Esophagus squamous epithelium (tissue), 5 donors: Measurements from ENCODE around the gene YLPM1. TPM values are rescaled to one million over a fixed set of nuclear protein-coding genes. Genes with fewer than 3 reads are reported as not detected.

Experiments used
- DNase-seq: peaks from one replicate; lab custom pipeline; 2025; lab: John Stamatoyannopoulos, UW
- H3K27ac ChIP-seq, 4 donors: fragments of 200-600 bp; sonication (generic); one replicate each; pipeline ENCODE4 v1.5.1; 2016 to 2019; ENCODE audit warnings: mild to moderate bottlenecking in 1 of 4
- H3K27me3 ChIP-seq, 4 donors: fragments of 200-600 bp; sonication (generic); 1 replicate in 3 of 4; 2 replicates in 1 of 4; pipeline versions ENCODE4 v1.5.1 to v1.6.0; 2017 to 2021; ENCODE audit warnings: antibody characterized with exemption in 1 of 4
- H3K36me3 ChIP-seq, 3 donors: fragments of 200-600 bp; sonication (generic); one replicate each; pipeline ENCODE4 v1.5.1; 2016 to 2019
- H3K4me1 ChIP-seq, 3 donors: fragments of 200-600 bp; sonication (generic); one replicate each; pipeline ENCODE4 v1.5.1; 2017 to 2019
- H3K4me3 ChIP-seq, 4 donors: fragments of 200-600 bp; sonication (generic); 1 replicate in 3 of 4; 2 replicates in 1 of 4; pipeline ENCODE4 v1.5.1; 2016 to 2019; ENCODE audit warnings: mild to moderate bottlenecking in 2 of 4, moderate library complexity in 1 of 4
- H3K9me3 ChIP-seq, 3 donors: fragments of 200-600 bp; sonication (generic); one replicate each; pipeline ENCODE4 v1.5.1; 2016 to 2019
- CTCF ChIP-seq, 6 experiments: fragments of 450-650 bp in 4 of 6; fragments of 200-600 bp in 2 of 6; sonication (generic) in 2 of 6; IDR thresholded peaks; one replicate each; pipeline ENCODE4 v1.5.1; 2016 to 2019; ENCODE audit warnings: antibody characterized with exemption in 6 of 6, mild to moderate bottlenecking in 4 of 6, moderate library complexity in 4 of 6
- POLR2A ChIP-seq, 4 donors: fragments of 450-650 bp; IDR thresholded peaks; one replicate each; pipeline ENCODE4 v1.6.1; 2017; ENCODE audit warnings: antibody characterized with exemption in 4 of 4, mild to moderate bottlenecking in 4 of 4, moderate library complexity in 3 of 4
- WGBS, 2 donors: methylation state at CpG; one replicate each; pipeline ENCODE4 v1.1.5; 2018; 5-methylcytosine and 5-hydroxymethylcytosine counted together
- intact Hi-C: fragments of 100-400 bp; cut with DNase I; formaldehyde crosslinking; loops from one replicate; pipeline ENCODE4 v1.15.0; 2022
- total RNA-seq, 4 donors: library from RNA; depleted of rRNA; stranded (reverse); fragments of >200 nt; gene quantifications; one replicate each; pipeline ENCODE4 v1.1.0, GENCODE V29; 2016
- donor health status: DM: yes; HTN: yes; CAD: no.

YLPM1 gene
- total RNA-seq, 4 donors from 2014 or later = 20.4 to 48.8 (median 28.2) TPM

GRCh38 chr14:74867673-74868072 is 104.6 kb downstream of the YLPM1 start:
- WGBS, 2 donors = 30 to 36% methylated on average over 4 to 5 of the region's 5 CpGs

GRCh38 chr14:74868739-74869138 is 105.6 kb downstream of the YLPM1 start:
- intact Hi-C loops = no loop called here
- no peaks in the 10 kb centered on the region for H3K9me3 ChIP-seq
- DNase-seq = no peak
- H3K27ac ChIP-seq = no peak overlapping the region
- no peaks in the 10 kb centered on the region for H3K4me1 ChIP-seq
- H3K4me3 ChIP-seq = no peak overlapping the region
- TF ChIP-seq POLR2A (IDR thresholded peaks at IDR 0.05) (no peak), CTCF (IDR thresholded peaks at IDR 0.05) (no peak)
- H3K36me3 ChIP-seq = no peaks in the 10 kb centered on the region
- H3K27me3 ChIP-seq = no peaks in the 10 kb centered on the region
- WGBS, 2 donors = 80 to 90% methylated on average over 3 to 8 of the region's 8 CpGs

More at GRCh38 chr14:74867673-74868072, 104.6 kb downstream of the YLPM1 start:
- TF ChIP-seq CTCF (IDR thresholded peaks at IDR 0.05) = no peak
- no peak for TF ChIP-seq POLR2A (IDR thresholded peaks at IDR 0.05)
- H3K4me3 ChIP-seq = no peak overlapping the region
- no peak for DNase-seq
- H3K27ac ChIP-seq = peak overlapping the region in 2 of 4 donors; percentile 5 to 15
- H3K4me1 ChIP-seq = no peaks in the 10 kb centered on the region
- no peaks in the 10 kb centered on the region for H3K9me3 ChIP-seq
- H3K27me3 ChIP-seq = no peaks in the 10 kb centered on the region
- intact Hi-C loops = no loop called here
- no peaks in the 10 kb centered on the region for H3K36me3 ChIP-seq

- TF ChIP-seq POLR2A (IDR thresholded peaks at IDR 0.05) (no peak), CTCF (IDR thresholded peaks at IDR 0.05) (no peak)
- H3K27ac ChIP-seq = no peak overlapping the region
- H3K9me3 ChIP-seq = no peaks in the 10 kb centered on the region
- DNase-seq = no peak
- H3K4me1 ChIP-seq = no peaks in the 10 kb centered on the region
- no peaks in the 10 kb centered on the region for H3K27me3 ChIP-seq
- intact Hi-C loops = no loop called here
- H3K36me3 ChIP-seq = no peaks in the 10 kb centered on the region
- H3K4me3 ChIP-seq = no peak overlapping the region
- WGBS, 2 donors = 87 to 89% methylated on average over 2 to 3 of the region's 4 CpGs
Measured at GRCh38 chr14:74871819-74872218, 108.7 kb downstream of the YLPM1 start.

- peaks cover 0 to 9% (median 3%) of the 10 kb centered on the region in 3 donors for H3K4me1 ChIP-seq
- no peaks in the 10 kb centered on the region for H3K9me3 ChIP-seq
- H3K27ac ChIP-seq = no peak overlapping the region
- H3K36me3 ChIP-seq = no peaks in the 10 kb centered on the region
- DNase-seq = no peak
- intact Hi-C loops = no loop called here
- 91 to 93% methylated on average over 5 of the region's 5 CpGs for WGBS, 2 donors
- H3K4me3 ChIP-seq = no peak overlapping the region
- no peaks in the 10 kb centered on the region for H3K27me3 ChIP-seq
- TF ChIP-seq CTCF (IDR thresholded peaks at IDR 0.05) (no peak), POLR2A (IDR thresholded peaks at IDR 0.05) (no peak)
Measured at GRCh38 chr14:74875204-74875603, 112.1 kb downstream of the YLPM1 start.

- peaks cover 0 to 18% (median 3%) of the 10 kb centered on the region in 3 donors for H3K4me1 ChIP-seq
- WGBS, 2 donors = 56 to 67% methylated on average over 5 to 6 of the region's 13 CpGs
- H3K9me3 ChIP-seq = no peaks in the 10 kb centered on the region
- no peak within 1 kb of the TSS for H3K4me3 ChIP-seq
- DNase-seq = no peak
- TF ChIP-seq POLR2A (IDR thresholded peaks at IDR 0.05) = no peak
- TF ChIP-seq CTCF (IDR thresholded peaks at IDR 0.05) = no peak
- intact Hi-C loops = no loop called here
- no peaks in the 10 kb centered on the region for H3K36me3 ChIP-seq
- H3K27ac ChIP-seq = no peak within 1 kb of the TSS
- no peaks in the 10 kb centered on the region for H3K27me3 ChIP-seq
Measured at GRCh38 chr14:74875941-74876913, 113.1 kb downstream of the YLPM1 start, which contains the start of gene PROX2. Gene PROX2, minus strand, starts transcription at chr14:74876145. Its CDS starts 12,311 bp downstream, at chr14:74863834.
